ENCODE results near the gene SPATA9.

Gene SPATA9

DNA sequence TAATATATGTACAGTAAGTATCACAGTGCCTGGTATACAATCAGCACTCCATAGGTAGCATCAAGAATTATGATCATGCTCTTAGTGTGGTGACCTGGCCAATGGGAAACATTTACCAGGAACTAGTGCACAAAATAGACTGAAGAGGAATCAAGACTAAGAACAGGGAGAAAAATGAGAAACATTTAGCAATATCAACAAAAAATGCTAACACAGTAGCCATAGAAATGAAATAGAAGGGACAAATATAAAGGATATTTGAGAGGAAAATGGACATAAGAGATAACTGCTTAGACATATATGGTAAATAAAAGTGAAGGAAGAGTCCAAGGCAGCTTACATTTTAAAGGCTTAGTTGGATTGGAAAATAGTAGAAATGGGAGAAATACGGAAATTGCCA lies 16.5 kb upstream of the SPATA9 start:
- POLR2A ChIA-PET = no interaction called here
- H3K36me3 ChIP-seq (ENCODE audit: control insufficient read depth in 2 of 2, insufficient read depth in 1 of 2, low read length in 2 of 2) = no peaks in the 10 kb centered on the region
- CTCF ChIA-PET = interaction anchor here (1.5 kb wide), 1 partner anchor 35 kb away, joined by 6 read pairs; no protein-coding TSS in a partner anchor
- no peaks in the 10 kb centered on the region for H3K9me3 ChIP-seq (ENCODE audit: control insufficient read depth, insufficient read depth, low read depth, low read length)
- no peak overlapping the region for H3K27ac ChIP-seq (ENCODE audit: extremely low read depth, low read depth, low read length)
- no peak overlapping the region for H3K4me3 ChIP-seq (ENCODE audit: low read depth, low read length)
- H3K4me1 ChIP-seq (ENCODE audit: control insufficient read depth, insufficient read depth, low read length) = 0 out of 2 replicates have a peak, but pooled peaks cover 6% of the 10 kb centered on the region
- TF ChIP-seq, protein P1, sequence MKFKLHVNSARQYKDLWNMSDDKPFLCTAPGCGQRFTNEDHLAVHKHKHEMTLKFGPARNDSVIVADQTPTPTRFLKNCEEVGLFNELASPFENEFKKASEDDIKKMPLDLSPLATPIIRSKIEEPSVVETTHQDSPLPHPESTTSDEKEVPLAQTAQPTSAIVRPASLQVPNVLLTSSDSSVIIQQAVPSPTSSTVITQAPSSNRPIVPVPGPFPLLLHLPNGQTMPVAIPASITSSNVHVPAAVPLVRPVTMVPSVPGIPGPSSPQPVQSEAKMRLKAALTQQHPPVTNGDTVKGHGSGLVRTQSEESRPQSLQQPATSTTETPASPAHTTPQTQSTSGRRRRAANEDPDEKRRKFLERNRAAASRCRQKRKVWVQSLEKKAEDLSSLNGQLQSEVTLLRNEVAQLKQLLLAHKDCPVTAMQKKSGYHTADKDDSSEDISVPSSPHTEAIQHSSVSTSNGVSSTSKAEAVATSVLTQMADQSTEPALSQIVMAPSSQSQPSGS (tag by site-specific recombination; IDR thresholded peaks at IDR 0.05; ENCODE audit: low read depth) = no peak
- TF ChIP-seq SCRT1 (tag by site-specific recombination; IDR thresholded peaks at IDR 0.05; ENCODE audit: borderline replicate concordance) (no peak), ZNF610 (tag by site-specific recombination; IDR thresholded peaks at IDR 0.05; ENCODE audit: borderline replicate concordance) (no peak), ZNF521 (tag by site-specific recombination; IDR thresholded peaks at IDR 0.05) (no peak), ZNF561 (tag by site-specific recombination; IDR thresholded peaks at IDR 0.05; ENCODE audit: borderline replicate concordance) (no peak), ZNF544 (tag by site-specific recombination; IDR thresholded peaks at IDR 0.05) (no peak)
- TF ChIP-seq, protein P2, sequence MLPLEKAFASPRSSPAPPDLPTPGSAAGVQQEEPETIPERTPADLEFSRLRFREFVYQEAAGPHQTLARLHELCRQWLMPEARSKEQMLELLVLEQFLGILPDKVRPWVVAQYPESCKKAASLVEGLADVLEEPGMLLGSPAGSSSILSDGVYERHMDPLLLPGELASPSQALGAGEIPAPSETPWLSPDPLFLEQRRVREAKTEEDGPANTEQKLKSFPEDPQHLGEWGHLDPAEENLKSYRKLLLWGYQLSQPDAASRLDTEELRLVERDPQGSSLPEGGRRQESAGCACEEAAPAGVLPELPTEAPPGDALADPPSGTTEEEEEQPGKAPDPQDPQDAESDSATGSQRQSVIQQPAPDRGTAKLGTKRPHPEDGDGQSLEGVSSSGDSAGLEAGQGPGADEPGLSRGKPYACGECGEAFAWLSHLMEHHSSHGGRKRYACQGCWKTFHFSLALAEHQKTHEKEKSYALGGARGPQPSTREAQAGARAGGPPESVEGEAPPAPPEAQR (tag by site-specific recombination; IDR thresholded peaks at IDR 0.05) = no peak

DNA sequence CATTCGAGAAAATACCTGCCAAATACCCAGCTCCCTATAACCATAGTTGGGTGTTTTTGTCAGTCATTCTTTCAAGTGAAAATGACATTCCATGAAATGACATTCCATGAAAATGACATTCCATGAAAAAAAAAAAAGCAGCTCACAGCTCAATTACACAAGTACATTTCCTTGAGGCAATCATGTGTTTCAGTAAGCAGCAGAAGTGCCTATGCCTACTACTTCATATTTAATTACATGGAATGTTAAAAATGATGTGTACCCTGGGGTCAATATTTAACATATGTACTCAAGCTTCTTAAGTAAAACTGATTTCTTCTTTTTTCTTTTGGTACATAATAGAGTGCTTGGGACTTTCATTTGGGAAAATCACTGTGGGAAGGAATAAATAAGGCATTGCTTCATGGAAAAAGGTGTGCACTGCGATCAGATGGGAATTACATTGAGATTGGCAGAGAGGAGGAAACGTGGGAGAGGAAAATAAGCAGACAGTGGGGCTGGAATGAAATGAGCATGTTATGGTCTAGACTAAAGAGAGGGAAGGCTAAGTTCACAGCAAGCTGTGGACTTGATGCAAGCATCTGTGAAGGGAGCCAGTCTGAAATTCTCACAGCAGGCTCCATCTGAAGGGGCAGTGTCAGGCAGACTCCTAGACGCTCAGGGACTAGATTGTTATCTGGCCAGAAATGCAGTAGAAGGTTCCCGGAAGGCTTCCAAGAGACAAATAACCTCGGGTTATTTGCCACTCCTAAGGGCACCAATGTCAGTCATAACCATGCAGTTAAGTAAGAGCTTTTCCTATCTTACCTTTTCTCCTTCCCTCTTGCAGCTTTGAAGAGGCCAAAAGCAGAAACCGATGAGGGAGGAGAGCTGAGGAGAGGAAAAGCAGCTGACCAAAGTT lies 15.2 kb upstream of the SPATA9 start:
- Histone ChIP-seq H3K36me3 (ENCODE audit: control insufficient read depth in 2 of 2, insufficient read depth in 1 of 2, low read length in 2 of 2) (no peaks in the 10 kb centered on the region), H3K27ac (ENCODE audit: extremely low read depth, low read depth, low read length) (no peak overlapping the region), H3K4me3 (ENCODE audit: low read depth, low read length) (no peak overlapping the region), H3K4me1 (ENCODE audit: control insufficient read depth, insufficient read depth, low read length) (0 out of 2 replicates have a peak, but pooled peaks cover 6% of the 10 kb centered on the region), H3K9me3 (ENCODE audit: control insufficient read depth, insufficient read depth, low read depth, low read length) (no peaks in the 10 kb centered on the region)
- POLR2A ChIA-PET = interaction anchor here (0.8 to 1.8 kb wide), 2 partner anchors 33 to 51 kb away, joined by 7 to 12 read pairs; partner anchors contain the start of genes RFESD and RHOBTB3
- CTCF ChIA-PET = interaction anchor here (0.7 to 1.5 kb wide), 6 partner anchors 24 to 1153 kb away, joined by 3 to 10 read pairs (median 4); no protein-coding TSS in a partner anchor
- no peak for TF ChIP-seq YY1 (tag by site-specific recombination; IDR thresholded peaks at IDR 0.05)
- TF ChIP-seq ZNF335 (tag by site-specific recombination; conservative IDR thresholded peaks at IDR 0.05) = peak; percentile 69; the same call in 1 of the 2 replicates
- TF ChIP-seq KLF8 (tag by site-specific recombination; IDR thresholded peaks at IDR 0.05) = no peak
- no peak for TF ChIP-seq ZFHX2 (tag by site-specific recombination; conservative IDR thresholded peaks at IDR 0.05)
- TF ChIP-seq, protein P3, sequence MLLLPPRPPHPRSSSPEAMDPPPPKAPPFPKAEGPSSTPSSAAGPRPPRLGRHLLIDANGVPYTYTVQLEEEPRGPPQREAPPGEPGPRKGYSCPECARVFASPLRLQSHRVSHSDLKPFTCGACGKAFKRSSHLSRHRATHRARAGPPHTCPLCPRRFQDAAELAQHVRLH (tag by site-specific recombination; IDR thresholded peaks at IDR 0.05) = no peak
- TF ChIP-seq TRIM28 (IDR thresholded peaks at IDR 0.05; ENCODE audit: borderline replicate concordance, low read length) = peak; percentile 83
- TF ChIP-seq, protein P4, sequence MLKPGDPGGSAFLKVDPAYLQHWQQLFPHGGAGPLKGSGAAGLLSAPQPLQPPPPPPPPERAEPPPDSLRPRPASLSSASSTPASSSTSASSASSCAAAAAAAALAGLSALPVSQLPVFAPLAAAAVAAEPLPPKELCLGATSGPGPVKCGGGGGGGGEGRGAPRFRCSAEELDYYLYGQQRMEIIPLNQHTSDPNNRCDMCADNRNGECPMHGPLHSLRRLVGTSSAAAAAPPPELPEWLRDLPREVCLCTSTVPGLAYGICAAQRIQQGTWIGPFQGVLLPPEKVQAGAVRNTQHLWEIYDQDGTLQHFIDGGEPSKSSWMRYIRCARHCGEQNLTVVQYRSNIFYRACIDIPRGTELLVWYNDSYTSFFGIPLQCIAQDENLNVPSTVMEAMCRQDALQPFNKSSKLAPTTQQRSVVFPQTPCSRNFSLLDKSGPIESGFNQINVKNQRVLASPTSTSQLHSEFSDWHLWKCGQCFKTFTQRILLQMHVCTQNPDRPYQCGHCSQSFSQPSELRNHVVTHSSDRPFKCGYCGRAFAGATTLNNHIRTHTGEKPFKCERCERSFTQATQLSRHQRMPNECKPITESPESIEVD (tag by site-specific recombination; IDR thresholded peaks at IDR 0.05) = 0 out of 2 replicates have a peak, but pooled peaks have one; percentile 13
- TF ChIP-seq ZNF155 (tag by site-specific recombination; IDR thresholded peaks at IDR 0.05) = no peak
- no peak for TF ChIP-seq ZNF221 (tag by site-specific recombination; IDR thresholded peaks at IDR 0.05; ENCODE audit: borderline replicate concordance)
- no peak for TF ChIP-seq ZNF174 (tag by site-specific recombination; IDR thresholded peaks at IDR 0.05)
- TF ChIP-seq, protein P5, sequence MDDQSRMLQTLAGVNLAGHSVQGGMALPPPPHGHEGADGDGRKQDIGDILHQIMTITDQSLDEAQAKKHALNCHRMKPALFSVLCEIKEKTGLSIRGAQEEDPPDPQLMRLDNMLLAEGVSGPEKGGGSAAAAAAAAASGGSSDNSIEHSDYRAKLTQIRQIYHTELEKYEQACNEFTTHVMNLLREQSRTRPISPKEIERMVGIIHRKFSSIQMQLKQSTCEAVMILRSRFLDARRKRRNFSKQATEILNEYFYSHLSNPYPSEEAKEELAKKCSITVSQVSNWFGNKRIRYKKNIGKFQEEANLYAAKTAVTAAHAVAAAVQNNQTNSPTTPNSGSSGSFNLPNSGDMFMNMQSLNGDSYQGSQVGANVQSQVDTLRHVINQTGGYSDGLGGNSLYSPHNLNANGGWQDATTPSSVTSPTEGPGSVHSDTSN (CRISPR knock-in tag; IDR thresholded peaks at IDR 0.05) = no peak
- 0 out of 2 replicates have a peak, but pooled peaks have one; percentile 19 for TF ChIP-seq ZIC2 (tag by site-specific recombination; IDR thresholded peaks at IDR 0.05)
- 0 out of 2 replicates have a peak, but pooled peaks have one; percentile 21 for TF ChIP-seq ZNF600 (tag by site-specific recombination; IDR thresholded peaks at IDR 0.05)
- TF ChIP-seq ZNF433 (tag by site-specific recombination; IDR thresholded peaks at IDR 0.05; ENCODE audit: low read depth) = no peak
- no peak for TF ChIP-seq MYNN (tag by site-specific recombination; IDR thresholded peaks at IDR 0.05; ENCODE audit: borderline replicate concordance)
- TF ChIP-seq ZNF571 (tag by site-specific recombination; IDR thresholded peaks at IDR 0.05) = no peak
